HUDEP-2 (cell line): ENCODE data around the gene NDUFAF3.

Source experiments
- DNase-seq, 76 experiments: peaks; one replicate each; lab custom pipeline; 2025; ENCODE audit not compliant: unreplicated experiment in 76 of 76; lab: John Stamatoyannopoulos, UW

NDUFAF3 gene

DNA sequence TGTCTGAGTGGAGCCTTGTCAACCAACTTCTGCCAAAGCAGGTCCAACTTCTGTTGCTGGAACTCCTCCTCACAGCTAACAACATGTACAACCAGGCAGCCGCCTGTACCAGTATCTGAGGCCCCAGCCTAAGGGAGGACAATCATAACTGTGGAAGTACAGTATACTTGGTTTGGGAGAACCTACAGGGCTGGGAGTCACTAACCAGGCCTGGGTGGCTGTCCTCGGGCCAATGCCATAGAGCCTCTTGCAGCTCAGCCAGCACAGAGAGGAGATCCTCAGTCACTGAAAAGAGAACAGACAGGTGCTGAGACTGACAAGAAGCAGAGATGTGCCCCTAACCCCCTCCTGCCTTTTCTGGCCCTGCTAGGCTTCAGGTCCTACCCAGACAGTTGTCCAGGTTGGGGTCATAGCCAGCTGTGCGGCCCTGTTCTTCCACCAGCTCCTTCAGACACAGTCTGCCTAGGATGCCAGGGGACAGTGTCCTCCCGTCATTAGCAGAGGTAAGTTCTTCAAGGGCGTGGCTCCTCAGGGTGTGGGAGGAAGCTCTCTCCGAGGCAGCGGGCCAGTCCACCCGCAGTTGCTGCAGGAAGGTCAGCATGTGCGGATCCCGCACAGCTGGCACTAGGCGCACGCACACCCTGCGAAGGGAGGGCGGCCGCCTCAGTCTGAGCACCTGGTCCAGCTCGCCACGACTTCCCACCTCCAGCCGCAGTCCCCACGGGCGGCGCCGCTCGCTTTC is 4.5 kb upstream of the NDUFAF3 start:
- peak in 23 of 76 experiments; percentile 10 to 59 (median 27) for DNase-seq

DNA sequence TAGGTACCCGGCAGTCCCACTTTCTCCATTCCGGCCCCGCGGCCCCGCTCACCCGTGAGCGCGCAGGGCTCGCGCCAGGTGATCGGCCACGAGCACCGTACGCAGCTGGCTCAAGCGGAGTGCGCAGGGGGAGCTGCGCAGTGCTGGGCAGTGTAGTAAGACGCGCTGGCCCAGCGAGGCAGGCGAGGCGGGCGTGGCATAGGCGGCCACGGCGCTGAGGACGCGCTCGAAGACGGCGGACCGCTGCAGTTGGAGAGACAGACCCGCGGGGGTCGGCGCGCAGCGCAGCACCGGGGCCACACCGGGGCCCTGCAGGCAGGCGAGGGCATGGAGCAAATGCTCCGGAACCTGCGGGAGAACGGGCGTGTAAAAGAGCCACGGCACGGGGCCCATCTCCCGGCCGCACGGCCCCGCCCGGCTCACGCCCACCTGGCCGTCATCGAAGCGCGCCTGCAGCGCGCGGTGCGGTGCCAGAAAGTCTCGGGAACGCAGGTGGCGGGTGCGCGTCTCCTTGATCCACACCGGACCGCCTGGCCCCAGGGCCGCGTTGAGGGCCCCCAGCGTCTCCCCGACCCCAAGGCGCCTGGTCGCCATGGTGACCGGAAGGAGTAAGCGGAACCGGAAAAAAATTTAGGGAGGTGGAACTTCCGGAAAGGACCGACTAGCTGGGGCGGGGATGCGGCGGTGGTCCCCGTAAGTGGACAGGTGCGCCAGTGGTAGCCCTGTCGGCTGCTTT is 3.8 kb upstream of the NDUFAF3 start, which contains the start of gene DALRD3:
TSS of gene DALRD3 (minus strand) at position 610 of the 736 bp plus-strand sequence. CDS start at position 594, 16 bp downstream.
- peak in 63 of 76 experiments; percentile 13 to 81 (median 48) for DNase-seq

- DNase-seq, result peak in 1 of 76 experiments; percentile 48
These were observed 3.3 kb upstream of the NDUFAF3 start for GRCh38 chr3:49018707-49019006.

DNA sequence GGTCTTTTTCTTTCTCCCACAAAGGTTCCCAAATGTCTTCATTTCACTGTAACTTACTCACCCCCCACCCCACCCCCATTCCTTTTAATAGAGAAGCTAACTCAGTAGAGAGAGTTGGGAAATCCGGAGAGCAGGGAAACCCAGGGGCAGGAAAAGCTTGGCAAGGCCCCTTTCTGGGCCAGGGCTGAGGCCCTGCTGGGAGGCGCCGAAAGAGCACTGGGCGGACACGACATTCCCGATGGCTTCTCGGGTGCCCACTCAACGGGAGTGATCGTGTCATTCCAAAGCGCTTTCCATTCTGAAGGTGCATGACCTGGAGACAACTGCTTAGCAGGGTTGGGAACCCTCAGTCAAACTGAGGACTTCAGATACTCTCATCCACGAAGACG is 2.0 kb upstream of the NDUFAF3 start:
- DNase-seq, result peak in 1 of 76 experiments; percentile 34

DNA sequence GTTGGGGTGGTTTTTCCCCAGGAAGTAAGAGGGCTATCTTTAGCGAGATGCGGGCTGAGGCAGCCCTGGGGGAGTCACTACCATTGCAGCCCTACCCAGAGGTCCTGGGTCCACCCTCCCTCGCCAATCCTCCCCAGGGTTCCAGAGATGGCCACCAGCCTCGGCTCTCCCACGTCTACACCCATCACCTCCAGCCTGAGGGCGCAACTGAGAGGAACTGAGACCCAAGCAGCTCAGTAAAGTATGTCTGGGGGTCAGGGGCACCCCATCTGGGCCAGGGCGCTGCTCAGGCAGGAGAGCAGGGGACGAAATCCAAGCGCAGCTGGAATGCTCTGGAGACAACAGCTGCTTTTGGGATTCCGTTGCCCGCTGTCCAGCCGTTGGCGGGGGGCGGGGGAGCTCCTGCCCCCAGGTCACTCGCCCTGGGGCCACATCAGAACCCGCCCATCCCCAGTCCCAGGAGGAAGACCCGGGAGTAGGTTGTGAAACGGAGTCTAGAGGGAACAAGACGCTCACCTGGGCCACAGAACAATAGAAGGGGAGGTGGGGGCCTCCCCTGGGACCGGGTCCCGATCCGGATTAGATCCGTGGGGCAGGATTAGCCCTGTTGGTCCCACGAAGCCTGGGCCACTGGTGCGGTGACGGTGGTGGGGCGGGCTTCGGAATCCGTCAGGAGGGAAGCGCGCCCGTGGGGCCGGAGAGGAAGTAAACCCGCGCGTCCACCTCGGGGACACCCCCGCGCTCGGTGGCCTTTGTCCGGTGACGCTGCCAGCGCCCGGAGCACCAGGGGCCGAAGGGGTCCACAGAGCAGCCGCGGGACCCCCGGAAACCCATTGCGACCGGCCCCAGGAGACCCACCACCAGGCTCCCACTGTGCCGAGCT is 1.4 kb upstream of the NDUFAF3 start:
- DNase-seq, result peak in 22 of 76 experiments; percentile 14 to 62 (median 34)

GRCh38 chr3:49021213-49021812 is 608 bp upstream of the NDUFAF3 start:
- peak; percentile 70 to 99 (median 97) for DNase-seq

DNA sequence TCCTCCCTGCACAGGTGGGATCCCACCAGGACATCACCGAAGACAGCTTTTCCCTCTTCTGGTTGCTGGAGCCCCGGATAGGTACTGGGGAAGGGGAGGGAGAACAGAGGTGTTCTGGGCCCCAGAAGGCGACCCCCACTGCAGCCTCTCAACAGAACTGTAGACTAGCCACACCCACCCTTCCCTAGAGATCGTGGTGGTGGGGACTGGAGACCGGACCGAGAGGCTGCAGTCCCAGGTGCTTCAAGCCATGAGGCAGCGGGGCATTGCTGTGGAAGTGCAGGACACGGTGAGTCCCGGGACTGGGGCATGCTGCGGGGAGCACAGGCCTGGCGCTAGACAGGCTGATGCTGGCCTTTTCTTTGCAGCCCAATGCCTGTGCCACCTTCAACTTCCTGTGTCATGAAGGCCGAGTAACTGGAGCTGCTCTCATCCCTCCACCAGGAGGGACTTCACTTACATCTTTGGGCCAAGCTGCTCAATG is 809 bp downstream of the NDUFAF3 start:
- DNase-seq, result peak in 13 of 76 experiments; percentile 8 to 65 (median 28)

DNA sequence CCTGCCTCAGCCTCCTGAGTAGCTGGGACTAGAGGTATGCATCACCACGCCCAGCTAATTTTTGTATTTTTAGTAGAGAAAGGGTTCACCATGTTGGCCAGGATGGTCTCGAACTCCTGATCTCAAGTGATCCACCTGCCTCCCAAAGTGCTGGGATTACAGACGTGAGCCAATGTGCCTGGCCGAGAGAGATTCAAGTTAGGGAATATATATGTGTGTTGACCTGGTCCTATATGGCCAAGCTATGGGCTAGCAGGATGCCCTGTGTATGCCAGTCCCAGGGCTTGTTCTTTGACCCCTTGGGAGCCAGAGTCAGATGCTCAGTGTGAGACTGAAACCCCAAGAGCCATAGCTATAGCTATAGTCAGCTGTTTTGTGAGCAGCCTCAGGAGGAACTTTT is 1.9 kb downstream of the NDUFAF3 start:
- DNase-seq, result no peak

GRCh38 chr3:49024449-49024848 is 2.5 kb downstream of the NDUFAF3 start:
- DNase-seq, result no peak

- DNase-seq, result peak in 72 of 76 experiments; percentile 47 to 95 (median 83)
These were observed 3.3 kb downstream of the NDUFAF3 start for GRCh38 chr3:49025005-49025792.

GRCh38 chr3:49025793-49026520 is 4.0 kb downstream of the NDUFAF3 start:
- DNase-seq, result no peak

GRCh38 chr3:49026536-49026935 is 4.6 kb downstream of the NDUFAF3 start:
- DNase-seq, result no peak

DNA sequence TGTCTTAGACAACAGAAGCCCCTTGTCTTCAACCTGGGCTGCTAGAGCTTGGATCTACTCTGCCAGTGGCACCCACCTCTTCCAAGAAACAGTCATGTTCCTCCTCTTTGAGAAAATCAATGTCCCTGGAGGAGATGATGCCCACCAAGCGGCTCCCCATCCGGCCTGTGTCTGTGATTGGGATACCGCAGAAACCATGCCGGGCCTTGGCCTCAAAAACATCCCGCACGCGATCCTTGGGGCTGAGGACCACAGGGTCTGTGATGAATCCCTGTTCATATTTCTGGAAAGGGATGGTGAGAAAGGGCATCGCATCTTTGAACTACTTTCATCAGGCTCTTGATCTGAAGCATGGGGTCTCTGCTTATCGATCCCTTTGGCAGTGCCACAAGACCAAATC is 5.7 kb downstream of the NDUFAF3 start:
- DNase-seq, result no peak

- no peak for DNase-seq
These were observed 6.4 kb downstream of the NDUFAF3 start for GRCh38 chr3:49028298-49028672.

DNA sequence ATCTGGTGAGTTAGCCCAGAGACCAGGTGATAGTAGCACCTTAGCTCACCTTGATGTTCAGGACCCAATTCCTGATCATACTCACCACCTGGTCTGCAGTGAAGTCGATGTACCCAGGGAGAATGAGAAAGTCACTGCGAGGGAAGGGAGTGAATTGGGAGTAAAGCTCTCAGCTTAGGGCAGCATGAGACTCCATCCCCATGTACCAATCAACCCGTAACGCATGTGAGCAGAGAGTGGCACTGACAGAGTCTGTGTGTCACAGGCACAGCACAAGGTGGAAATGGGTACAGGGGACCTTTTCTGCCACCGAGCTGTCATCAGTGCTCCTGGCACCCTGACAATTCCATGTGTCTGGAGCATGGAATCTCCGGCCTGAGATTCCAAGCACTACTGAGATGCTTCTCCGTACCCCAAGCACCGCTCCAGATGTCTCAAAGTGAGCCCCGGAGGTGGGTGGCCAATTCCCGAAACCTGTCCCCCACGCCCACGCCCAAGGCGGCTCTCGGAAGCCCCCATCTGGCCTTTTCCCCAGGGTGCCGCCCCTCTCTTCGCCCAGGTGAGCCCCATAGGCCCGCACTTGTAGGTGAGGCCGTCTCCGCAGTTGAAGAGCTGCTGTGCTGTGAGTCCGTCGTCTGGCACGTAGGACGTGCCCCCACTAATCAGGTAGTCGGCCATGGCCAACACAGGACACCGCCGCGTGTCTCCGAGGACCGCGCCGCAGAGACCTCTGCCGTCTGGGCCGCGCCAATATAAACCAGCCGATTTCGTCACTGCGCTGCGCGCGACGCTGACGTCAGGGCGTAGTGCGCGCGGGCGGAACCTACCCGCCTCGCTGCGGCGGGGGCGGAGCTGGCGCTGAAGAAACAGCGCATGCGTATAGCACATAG is 7.0 kb downstream of the NDUFAF3 start, which contains the start of gene IMPDH2:
TSS of gene IMPDH2 (minus strand) at position 726 of the 890 bp plus-strand sequence. CDS start at position 678, 48 bp downstream.
- DNase-seq, result peak in 72 of 76 experiments; percentile 49 to 93 (median 86)

- no peak for DNase-seq
These were observed 7.6 kb downstream of the NDUFAF3 start for GRCh38 chr3:49029563-49029884.

DNA sequence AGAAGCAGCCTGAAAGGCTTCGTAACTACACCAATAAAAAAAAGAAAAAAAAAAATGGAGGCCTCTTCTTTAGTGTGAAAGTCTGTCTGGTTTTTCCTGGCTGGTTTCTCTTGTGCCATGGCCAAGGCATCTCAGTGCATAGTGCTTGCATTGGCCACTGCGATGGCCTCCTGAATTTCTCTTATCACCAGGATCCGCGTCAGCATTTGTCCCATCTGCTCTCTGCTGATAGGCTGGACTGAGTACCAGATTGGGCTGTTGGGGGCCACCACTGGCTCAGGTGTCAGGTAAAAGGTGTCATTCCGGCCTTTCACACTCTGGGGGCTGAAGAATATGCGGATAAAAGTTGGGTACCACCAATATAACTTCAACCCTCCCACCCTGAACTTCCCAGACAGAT is 8.4 kb downstream of the NDUFAF3 start:
- DNase-seq, result peak in 6 of 76 experiments; percentile 4 to 22 (median 15)
